GM18907 (cell line): ENCODE data around the gene KRT28.
"Not testable (repeated sequence)": the region's sequence is repeated elsewhere in the genome, so short reads cannot be mapped to it uniquely, and the experiment has no call there.

Source experiments
- ATAC-seq: cut with Tn5 transposase; IDR thresholded peaks from one replicate; pipeline ENCODE4 v1.9.1; 2021; ENCODE audit warnings: mild to moderate bottlenecking, moderate library complexity; ENCODE audit not compliant: unreplicated experiment

Gene KRT28

GRCh38 chr17:40819528-40820125 is 19.9 kb upstream of the KRT28 start:
- no peak for ATAC-seq

DNA sequence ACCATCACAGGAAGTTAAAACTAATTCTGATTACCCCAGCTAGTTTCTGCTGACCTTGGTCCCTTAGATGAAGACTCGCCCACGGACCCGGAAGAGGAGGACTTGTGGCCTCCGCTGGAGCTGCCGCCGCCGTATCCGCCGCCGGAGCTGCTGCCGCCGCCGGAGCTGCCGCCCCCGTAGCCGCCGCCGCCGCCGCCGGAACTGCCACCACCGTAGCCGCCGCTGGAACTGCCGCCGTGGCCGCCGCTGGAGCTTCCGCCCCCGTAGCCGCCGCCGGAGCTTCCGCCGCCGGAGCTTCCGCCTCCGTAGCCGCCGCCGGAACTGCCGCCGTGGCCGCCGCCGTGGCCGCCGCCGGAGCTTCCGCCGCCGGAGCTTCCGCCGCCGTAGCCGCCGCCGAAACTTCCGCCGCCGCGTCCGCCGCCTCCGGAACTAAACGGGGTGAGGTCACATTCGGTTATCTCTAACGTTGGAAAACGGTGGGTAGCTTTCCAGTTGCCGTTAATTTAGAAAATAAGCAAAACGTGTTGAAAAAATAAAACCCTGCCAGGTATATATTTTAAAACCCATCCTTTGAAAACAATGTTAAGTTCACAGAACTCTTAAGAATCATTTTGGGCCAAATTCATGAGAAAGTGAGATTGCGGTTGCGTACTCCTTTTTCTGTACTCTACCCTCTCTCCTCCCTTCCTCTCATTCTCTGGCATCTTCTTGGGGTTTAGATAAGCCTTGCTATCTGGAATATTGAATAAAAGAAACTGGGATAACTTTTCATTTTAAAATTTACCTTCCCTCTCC is 19.2 kb upstream of the KRT28 start:
- peak; percentile 77 for ATAC-seq

- ATAC-seq = no peak
These were observed 18.6 kb upstream of the KRT28 start for GRCh38 chr17:40818343-40818732.

DNA sequence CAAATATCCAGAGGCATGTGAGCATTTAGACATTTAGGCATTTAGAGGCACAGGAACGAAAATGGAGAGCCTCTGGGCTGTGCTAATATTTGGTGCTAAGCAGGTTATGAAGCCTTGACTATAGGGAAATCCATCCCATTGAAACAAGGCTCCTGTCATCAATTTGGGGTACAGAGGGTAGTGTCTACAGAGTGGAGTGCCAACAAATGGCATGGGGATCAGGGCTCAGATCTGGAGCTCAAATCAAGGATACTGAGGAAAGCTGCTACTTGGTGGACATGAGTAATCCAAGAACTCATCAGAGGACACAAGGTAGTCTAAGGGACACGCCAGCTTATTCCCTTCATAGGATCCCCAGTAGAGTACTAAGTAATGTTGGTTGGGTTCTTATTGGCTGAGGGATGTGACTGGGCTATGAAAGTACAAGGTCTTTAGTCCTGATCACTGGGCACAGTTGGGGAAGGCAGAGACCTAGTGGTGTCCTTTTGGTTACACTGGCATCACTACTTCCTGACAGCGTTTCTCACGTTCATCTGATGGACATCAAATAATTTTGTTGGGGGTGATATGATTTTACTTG is 17.4 kb upstream of the KRT28 start:
- no peak for ATAC-seq

GRCh38 chr17:40816569-40816968 is 16.8 kb upstream of the KRT28 start:
- ATAC-seq = no peak

GRCh38 chr17:40815381-40815780 is 15.6 kb upstream of the KRT28 start:
- no peak for ATAC-seq

GRCh38 chr17:40814657-40815056 is 14.9 kb upstream of the KRT28 start:
- ATAC-seq = not testable (repeated sequence)

- ATAC-seq = no peak
These were observed 14.0 kb upstream of the KRT28 start for GRCh38 chr17:40813804-40814203.

DNA sequence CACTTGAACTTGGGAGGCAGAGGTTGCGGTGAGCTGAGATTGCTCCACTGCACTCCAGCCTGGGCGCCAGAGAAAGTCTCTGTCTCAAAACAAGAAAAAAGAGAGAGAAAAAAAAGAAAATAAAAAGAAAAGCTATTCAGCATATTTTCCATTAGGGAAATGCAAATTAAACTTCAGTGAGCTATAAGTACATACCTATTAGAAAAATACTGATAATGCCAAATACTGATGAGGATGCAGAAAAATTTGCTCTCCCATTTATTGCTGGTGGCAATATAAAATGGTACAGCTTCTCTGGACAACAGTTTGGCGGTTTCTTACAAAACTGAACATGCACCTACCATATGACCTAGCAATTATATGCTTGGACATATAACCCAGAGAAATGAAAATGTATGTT is 12.9 kb upstream of the KRT28 start:
- ATAC-seq = no peak

GRCh38 chr17:40810494-40810893 is 10.7 kb upstream of the KRT28 start:
- no peak for ATAC-seq

- ATAC-seq = no peak
These were observed 10.1 kb upstream of the KRT28 start for GRCh38 chr17:40809721-40810421.

GRCh38 chr17:40806131-40806530 is 6.4 kb upstream of the KRT28 start:
- ATAC-seq = no peak

GRCh38 chr17:40803617-40804082 is 3.9 kb upstream of the KRT28 start:
- peak; percentile 59 for ATAC-seq

DNA sequence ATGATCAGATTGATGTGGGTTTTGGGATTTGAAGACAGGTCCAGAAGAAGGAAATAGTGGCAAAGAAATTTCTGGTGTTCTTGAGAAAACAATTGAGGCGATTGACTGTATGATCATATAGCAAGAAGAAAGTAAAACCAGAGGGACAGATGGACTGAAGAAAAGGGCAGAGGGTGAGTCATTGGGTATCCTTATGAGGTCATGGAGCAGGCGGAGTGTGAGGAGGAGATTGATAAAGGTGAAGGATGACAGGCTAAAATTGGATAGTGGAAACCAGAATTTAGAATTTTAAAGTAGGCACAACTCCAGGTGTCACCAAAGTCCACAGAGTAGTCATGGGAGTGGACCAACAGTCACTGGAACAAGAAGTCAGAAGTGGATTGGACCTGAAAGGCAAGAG is 1.4 kb upstream of the KRT28 start:
- ATAC-seq = no peak

GRCh38 chr17:40800381-40800780 is 622 bp upstream of the KRT28 start:
- ATAC-seq = no peak

GRCh38 chr17:40796846-40797245 is 2.9 kb downstream of the KRT28 start:
- no peak for ATAC-seq

- no peak for ATAC-seq
These were observed 4.6 kb downstream of the KRT28 start for GRCh38 chr17:40795019-40795667.

- ATAC-seq = no peak
These were observed 5.3 kb downstream of the KRT28 start for GRCh38 chr17:40794466-40794865.

DNA sequence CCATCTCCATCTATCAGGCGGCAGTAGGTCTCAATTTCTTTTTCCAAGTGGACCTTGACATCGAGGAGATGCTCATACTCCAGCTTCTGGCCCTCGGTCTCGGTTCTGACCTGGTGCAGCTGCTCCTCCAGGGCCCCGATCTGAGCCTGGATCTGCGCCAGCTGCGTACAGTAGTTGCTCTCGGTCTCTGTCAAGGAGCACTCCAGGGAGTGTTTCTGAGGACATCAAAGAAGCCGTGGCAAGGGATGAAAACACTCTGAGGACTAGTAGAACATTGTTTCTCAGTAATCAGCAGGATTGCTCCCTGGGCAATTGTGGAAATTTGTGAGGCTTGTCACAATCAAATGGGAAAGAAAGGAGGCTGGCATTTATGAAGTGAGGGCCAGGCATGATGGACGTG is 5.9 kb downstream of the KRT28 start:
- ATAC-seq = no peak

- ATAC-seq = no peak
These were observed 7.8 kb downstream of the KRT28 start for GRCh38 chr17:40791787-40792436.

DNA sequence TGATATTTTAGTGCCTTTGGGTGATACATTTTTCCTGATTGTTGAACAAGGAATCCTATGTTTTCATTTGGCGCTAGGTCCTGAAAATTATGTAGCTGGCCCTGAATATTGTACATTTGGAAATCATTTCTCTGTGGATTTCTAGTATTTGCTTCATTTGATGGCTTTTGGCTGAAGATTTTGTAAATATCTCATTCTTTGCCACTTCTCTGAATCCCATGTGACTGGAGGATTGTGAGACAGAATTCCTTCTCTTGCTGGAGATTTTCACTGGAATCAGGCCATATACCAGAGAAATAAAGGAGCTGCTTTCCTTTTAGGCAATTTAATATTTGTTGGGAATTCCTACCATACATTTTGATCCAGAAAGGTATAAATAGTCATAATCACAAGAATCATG is 8.6 kb downstream of the KRT28 start:
- ATAC-seq = no peak
